Thyroid gland (tissue), 4 donors: ENCODE data around the gene IPO5.

Experiments used
- CTCF ChIP-seq, 6 experiments: fragments of 200-600 bp in 3 of 6; fragments of 450-650 bp in 3 of 6; sonication (generic) in 3 of 6; IDR thresholded peaks; one replicate each; pipeline ENCODE4 v1.5.1; 2016 to 2019; ENCODE audit warnings: antibody characterized with exemption in 6 of 6, mild to moderate bottlenecking in 2 of 6, inconsistent platforms in 1 of 6, moderate library complexity in 1 of 6
- POLR2A ChIP-seq, 2 donors: fragments of 450-650 bp; IDR thresholded peaks; one replicate each; pipeline ENCODE4 v1.6.1; 2017; ENCODE audit warnings: antibody characterized with exemption in 2 of 2, mild to moderate bottlenecking in 2 of 2, moderate library complexity in 1 of 2

- TF ChIP-seq CTCF (IDR thresholded peaks at IDR 0.05), result no peak
- no peak for TF ChIP-seq POLR2A (IDR thresholded peaks at IDR 0.05)
Measured at GRCh38 chr13:97971519-97971918, 18.0 kb downstream of the IPO5 start.
